SU-DHL-6 (cell line): ENCODE results near the gene BUB1.
"Not testable (repeated sequence)": the region's sequence is repeated elsewhere in the genome, so short reads cannot be mapped to it uniquely, and the experiment has no call there.

Experiments used
- H2AFZ ChIP-seq: fragments of 200-600 bp; sonication (generic); 2 replicates; pipeline ENCODE4 v1.6.1; 2014; ENCODE audit warnings: low read depth, mild to moderate bottlenecking, moderate library complexity, mixed read lengths, antibody characterized with exemption, low read length; ENCODE audit not compliant: severe bottlenecking
- H3F3A ChIP-seq: fragments of 200-600 bp; shearing (Covaris generic); 2 replicates; pipeline ENCODE4 v1.6.0; 2016; ENCODE audit warnings: antibody characterized with exemption, mild to moderate bottlenecking; ENCODE audit not compliant: insufficient read depth
- H3K27ac ChIP-seq: fragments of 200-600 bp; sonication (generic); 2 replicates; pipeline ENCODE4 v1.5.1; 2016; ENCODE audit warnings: low read depth, mild to moderate bottlenecking, low read length, moderate library complexity, mixed read lengths
- H3K27me3 ChIP-seq: fragments of 200-600 bp; sonication (generic), shearing (Covaris generic); 2 replicates; pipeline ENCODE4 v1.6.0; 2014; ENCODE audit warnings: mild to moderate bottlenecking, low read length
- H3K36me3 ChIP-seq: fragments of 200-600 bp; sonication (generic); 2 replicates; pipeline ENCODE4 v1.6.1; 2014; ENCODE audit warnings: mild to moderate bottlenecking, low read length, mixed read lengths
- H3K4me2 ChIP-seq: fragments of 300-600, 200-600 bp; shearing (Covaris generic), sonication (generic); 2 replicates; pipeline ENCODE4 v1.6.0; 2014; ENCODE audit warnings: low read length, low read depth, mild to moderate bottlenecking; ENCODE audit not compliant: poor library complexity, severe bottlenecking
- H3K4me3 ChIP-seq: fragments of 200-600 bp; sonication (generic); 2 replicates; pipeline ENCODE4 v1.5.1; 2014; ENCODE audit warnings: antibody characterized with exemption, low read length, mild to moderate bottlenecking, mixed read lengths; ENCODE audit not compliant: insufficient read depth, poor library complexity, severe bottlenecking
- H3K79me2 ChIP-seq: fragments of 200-600 bp; sonication (generic); 2 replicates; pipeline ENCODE4 v1.6.1; 2014; ENCODE audit warnings: mild to moderate bottlenecking, low read length, moderate library complexity; ENCODE audit not compliant: insufficient read depth
- H3K9ac ChIP-seq: fragments of 200-600 bp; sonication (generic); 2 replicates; pipeline ENCODE4 v1.7.0; 2014; ENCODE audit warnings: mild to moderate bottlenecking, low read length
- H3K9me2 ChIP-seq: fragments of 200-600 bp; sonication (generic); replicated peaks from 2 replicates; pipeline ENCODE4 v1.6.1; 2014; ENCODE audit warnings: low read length; ENCODE audit not compliant: insufficient read depth
- H3K9me3 ChIP-seq: fragments of 200-600 bp; sonication (generic); 2 replicates; pipeline ENCODE4 v1.6.1; 2014; ENCODE audit warnings: low read length, mixed read lengths; ENCODE audit not compliant: insufficient read depth
- H4K20me1 ChIP-seq: fragments of 200-600 bp; sonication (generic); 2 replicates; pipeline ENCODE4 v1.6.1; 2014; ENCODE audit warnings: low read depth, mild to moderate bottlenecking, antibody characterized with exemption, low read length, moderate library complexity, mixed read lengths

BUB1 gene

GRCh38 chr2:110589677-110590330, 88.1 kb downstream of the BUB1 start:
- not testable (repeated sequence) for H3K4me2 ChIP-seq, H3K79me2 ChIP-seq, H4K20me1 ChIP-seq, H3K9ac ChIP-seq, H3K4me3 ChIP-seq, H3K9me2 ChIP-seq, H3F3A ChIP-seq, H3K36me3 ChIP-seq, H3K27me3 ChIP-seq, H2AFZ ChIP-seq, H3K27ac ChIP-seq, H3K9me3 ChIP-seq

GRCh38 chr2:110588520-110588919, 89.3 kb downstream of the BUB1 start:
- H3K27me3 ChIP-seq, H4K20me1 ChIP-seq, H3K9me2 ChIP-seq, H3K4me3 ChIP-seq, H3K9ac ChIP-seq, H2AFZ ChIP-seq, H3K36me3 ChIP-seq, H3K79me2 ChIP-seq, H3K27ac ChIP-seq, H3K9me3 ChIP-seq, H3F3A ChIP-seq, H3K4me2 ChIP-seq: not testable (repeated sequence)
